ENCODE data around the gene HRH1. TPM values are rescaled to one million over a fixed set of nuclear protein-coding genes. Genes with fewer than 3 reads are reported as not detected.
"Not testable (repeated sequence)": the region's sequence is repeated elsewhere in the genome, so short reads cannot be mapped to it uniquely, and the experiment has no call there.

The HRH1 gene
- total RNA-seq, 1 experiment from 2014 or later, result 8.7 TPM

GRCh38 chr3:11140713-11141104 is 13.6 kb upstream of the HRH1 start:
- DNase-seq (ENCODE audit: low read depth), result no peak

GRCh38 chr3:11143476-11143875 is 10.8 kb upstream of the HRH1 start:
- peak; percentile 74 for DNase-seq (ENCODE audit: low read depth)

- no peak for DNase-seq (ENCODE audit: low read depth)
Observed at GRCh38 chr3:11144996-11145395, 9.3 kb upstream of the HRH1 start.

- DNase-seq (ENCODE audit: low read depth), result peak; percentile 97
Observed at GRCh38 chr3:11145888-11146287, 8.4 kb upstream of the HRH1 start.

- no peak for DNase-seq (ENCODE audit: low read depth)
Observed at GRCh38 chr3:11146773-11147660, 7.3 kb upstream of the HRH1 start.

GRCh38 chr3:11150256-11150655 is 4.0 kb upstream of the HRH1 start:
- DNase-seq (ENCODE audit: low read depth), result no peak

GRCh38 chr3:11152301-11152700 is 2.0 kb upstream of the HRH1 start:
- no peak for DNase-seq (ENCODE audit: low read depth)

- DNase-seq (ENCODE audit: low read depth), result no peak
Observed at GRCh38 chr3:11154953-11155325, 646 bp downstream of the HRH1 start.

GRCh38 chr3:11155341-11156025 is 1.2 kb downstream of the HRH1 start:
- peak; percentile 76 for DNase-seq (ENCODE audit: low read depth)

GRCh38 chr3:11156026-11156410 is 1.7 kb downstream of the HRH1 start:
- no peak for DNase-seq (ENCODE audit: low read depth)

- no peak for DNase-seq (ENCODE audit: low read depth)
Observed at GRCh38 chr3:11157421-11157820, 3.1 kb downstream of the HRH1 start.

GRCh38 chr3:11159421-11159904 is 5.2 kb downstream of the HRH1 start:
- peak; percentile 79 for DNase-seq (ENCODE audit: low read depth)

- no peak for DNase-seq (ENCODE audit: low read depth)
Observed at GRCh38 chr3:11161666-11162065, 7.4 kb downstream of the HRH1 start.

- DNase-seq (ENCODE audit: low read depth), result peak; percentile 82
Observed at GRCh38 chr3:11162401-11163345, 8.4 kb downstream of the HRH1 start.

GRCh38 chr3:11164607-11165006 is 10.3 kb downstream of the HRH1 start:
- DNase-seq (ENCODE audit: low read depth), result no peak

- DNase-seq (ENCODE audit: low read depth), result no peak
Observed at GRCh38 chr3:11165476-11165875, 11.2 kb downstream of the HRH1 start.

- not testable (repeated sequence) for DNase-seq (ENCODE audit: low read depth)
Observed at GRCh38 chr3:11166807-11167400, 12.6 kb downstream of the HRH1 start.

- DNase-seq (ENCODE audit: low read depth), result no peak
Observed at GRCh38 chr3:11167590-11167989, 13.3 kb downstream of the HRH1 start.

GRCh38 chr3:11168406-11168805 is 14.1 kb downstream of the HRH1 start:
- no peak for DNase-seq (ENCODE audit: low read depth)

- no peak for DNase-seq (ENCODE audit: low read depth)
Observed at GRCh38 chr3:11168881-11169805, 14.8 kb downstream of the HRH1 start.
